CD4-positive, alpha-beta T cell (primary cell): ENCODE results near the gene SFXN3. TPM values are rescaled to one million over a fixed set of nuclear protein-coding genes. Genes with fewer than 3 reads are reported as not detected.

Experiments used
- ATAC-seq: fragments of 200-7000 bp; cut with Tn5 transposase; one replicate; pipeline ENCODE4 v1.10.0; 2022; ENCODE audit warnings: mild to moderate bottlenecking; ENCODE audit not compliant: poor library complexity
- CTCF ChIA-PET: fragments of 350-600 bp; sonication (Branson Sonifier 250); formaldehyde crosslinking; loops from one replicate; lab custom pipeline; 2021; ENCODE audit warnings: antibody characterized with exemption, inconsistent platforms; lab: Charles Lee
- POLR2A ChIA-PET: fragments of 350-600 bp; sonication (Branson Sonifier 250); formaldehyde crosslinking; loops from one replicate; lab custom pipeline; 2021; ENCODE audit warnings: antibody characterized with exemption, inconsistent platforms; lab: Charles Lee
- DNase-seq, 14 experiments: peaks; one replicate each; pipeline ENCODE4 v3.0.0-alpha.2; 2013 to 2020; ENCODE audit warnings: mixed read lengths in 2 of 14
- H3K27ac ChIP-seq, 2 donors: one replicate each; pipeline versions ENCODE4 v1.5.1 to v1.7.0; 2013; ENCODE audit warnings: low read length in 2 of 2, low read depth in 1 of 2, mild to moderate bottlenecking in 1 of 2
- H3K27me3 ChIP-seq, 2 experiments: 1 replicate in 1 of 2; 2 replicates in 1 of 2; pipeline versions ENCODE4 v1.6.1 to v1.7.0; 2013; ENCODE audit warnings: low read length in 2 of 2, control low read depth in 1 of 2, mild to moderate bottlenecking in 1 of 2, moderate library complexity in 1 of 2; ENCODE audit not compliant: insufficient read depth in 2 of 2, control insufficient read depth in 1 of 2
- H3K36me3 ChIP-seq: one replicate; pipeline ENCODE4 v1.6.1; 2013; ENCODE audit warnings: low read length, control low read depth; ENCODE audit not compliant: insufficient read depth
- H3K4me1 ChIP-seq: one replicate; pipeline ENCODE4 v1.6.1; 2013; ENCODE audit warnings: low read length, control low read depth; ENCODE audit not compliant: insufficient read depth
- H3K4me3 ChIP-seq: one replicate; pipeline ENCODE4 v1.5.1; 2013; ENCODE audit warnings: mild to moderate bottlenecking, low read length, moderate library complexity
- H3K9me3 ChIP-seq, 2 experiments: 1 replicate in 1 of 2; 2 replicates in 1 of 2; pipeline versions ENCODE4 v1.6.1 to v1.7.0; 2013; ENCODE audit warnings: low read length in 2 of 2, mild to moderate bottlenecking in 2 of 2, control low read depth in 1 of 2, moderate library complexity in 1 of 2; ENCODE audit not compliant: control insufficient read depth in 1 of 2, insufficient read depth in 1 of 2
- H3K27ac Mint-ChIP-seq: one replicate; pipeline ENCODE4 v1.8.0; 2020; ENCODE audit warnings: mixed read lengths
- H3K27me3 Mint-ChIP-seq: one replicate; pipeline ENCODE4 v1.8.0; 2021; ENCODE audit warnings: mixed read lengths
- H3K36me3 Mint-ChIP-seq: one replicate; pipeline ENCODE4 v1.8.0; 2021; ENCODE audit warnings: low read depth, mixed read lengths
- H3K4me1 Mint-ChIP-seq: one replicate; pipeline ENCODE4 v1.8.0; 2021; ENCODE audit warnings: low read depth, mixed read lengths
- H3K4me3 Mint-ChIP-seq: one replicate; pipeline ENCODE4 v1.8.0; 2020; ENCODE audit warnings: mild to moderate bottlenecking, mixed read lengths
- H3K9me3 Mint-ChIP-seq: one replicate; pipeline ENCODE4 v1.8.0; 2020; ENCODE audit warnings: mixed read lengths
- CTCF ChIP-seq: fragments of 200-600 bp; IDR thresholded peaks from one replicate; pipeline ENCODE4 v1.8.0; 2022; ENCODE audit warnings: antibody characterized with exemption, mild to moderate bottlenecking
- intact Hi-C, 2 experiments: fragments of 100-400 bp; cut with DNase I in 1 of 2; cut with micrococcal nuclease in 1 of 2; formaldehyde crosslinking; loops; one replicate each; pipeline versions ENCODE4 v1.15.1 to v1.9.0; 2023 to 2025; cut with DNase I, micrococcal nuclease
- total RNA-seq, 174 experiments: library from RNA in 2 of 174; stranded (reverse) in 2 of 174; gene quantifications; one replicate each; pipeline ENCODE4 v1.2.3 and lab custom pipeline; 2021 to 2026

The SFXN3 gene
- total RNA-seq, 2 experiments from 2014 or later, result 43.2 to 48.3 TPM

DNA sequence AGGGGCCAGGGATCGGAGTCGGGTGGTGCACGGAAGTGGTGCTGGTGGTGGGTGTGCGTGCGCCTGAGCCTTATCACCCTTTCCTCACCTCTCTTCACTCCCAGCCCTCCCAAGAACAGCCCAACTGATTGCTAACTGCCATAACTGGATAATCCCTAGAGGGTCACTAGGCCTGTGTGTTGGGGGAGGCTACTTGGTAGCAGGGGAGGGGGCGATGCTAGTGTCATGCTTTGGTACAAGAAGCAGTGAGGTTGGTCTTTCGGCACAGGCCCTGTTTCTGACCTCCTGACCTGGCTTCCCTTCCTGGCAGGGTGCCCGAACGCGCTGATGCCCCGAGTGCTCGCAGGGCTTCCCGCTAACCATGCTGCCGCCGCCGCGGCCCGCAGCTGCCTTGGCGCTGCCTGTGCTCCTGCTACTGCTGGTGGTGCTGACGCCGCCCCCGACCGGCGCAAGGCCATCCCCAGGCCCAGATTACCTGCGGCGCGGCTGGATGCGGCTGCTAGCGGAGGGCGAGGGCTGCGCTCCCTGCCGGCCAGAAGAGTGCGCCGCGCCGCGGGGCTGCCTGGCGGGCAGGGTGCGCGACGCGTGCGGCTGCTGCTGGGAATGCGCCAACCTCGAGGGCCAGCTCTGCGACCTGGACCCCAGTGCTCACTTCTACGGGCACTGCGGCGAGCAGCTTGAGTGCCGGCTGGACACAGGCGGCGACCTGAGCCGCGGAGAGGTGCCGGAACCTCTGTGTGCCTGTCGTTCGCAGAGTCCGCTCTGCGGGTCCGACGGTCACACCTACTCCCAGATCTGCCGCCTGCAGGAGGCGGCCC, 31.4 kb downstream of the SFXN3 start:
- peaks cover 38% of the 10 kb centered on the region for H3K27me3 Mint-ChIP-seq
- peaks cover 46% of the 10 kb centered on the region for H3K4me1 Mint-ChIP-seq
- peak; percentile 44 for TF ChIP-seq CTCF
- intact Hi-C loops, result loop anchor here (5.0 to 10.0 kb wide), 3 partner anchors 48 to 292 kb away; partner anchors contain the start of genes BTRC (in 1 of the 2) and SLF2 (in 1 of the 2)
- H3K4me3 Mint-ChIP-seq, result peak overlapping the region; percentile 75
- Histone ChIP-seq H3K9me3 (peaks cover 0 to 18% of the 10 kb centered on the region in 2 experiments), H3K4me1 (peaks cover 57% of the 10 kb centered on the region), H3K36me3 (no peaks in the 10 kb centered on the region), H3K27ac (no peak overlapping the region), H3K4me3 (peak overlapping the region; percentile 30), H3K27me3 (peaks cover 48% of the 10 kb centered on the region in 2 experiments)
- H3K9me3 Mint-ChIP-seq, result no peaks in the 10 kb centered on the region
- CTCF ChIA-PET, result interaction anchor here (0.8 to 5.6 kb wide), 9 partner anchors 12 to 80 kb away, joined by 3 to 45 read pairs (median 5); no protein-coding TSS in a partner anchor
- ATAC-seq (peak; percentile 43), DNase-seq (peak; percentile 21 to 82 (median 44))
- H3K36me3 Mint-ChIP-seq, result peaks cover 4% of the 10 kb centered on the region
- POLR2A ChIA-PET, result interaction anchor here (0.7 to 2.4 kb wide), 6 partner anchors 12 to 80 kb away, joined by 3 to 21 read pairs (median 4); partner anchors contain the start of genes PDZD7 and SFXN3
- peak overlapping the region; percentile 39 for H3K27ac Mint-ChIP-seq

- POLR2A ChIA-PET, result interaction anchor here (0.9 to 1.6 kb wide), 3 partner anchors 13 to 20 kb away, joined by 3 to 4 read pairs (median 3); no protein-coding TSS in a partner anchor
- peaks cover 49 to 51% of the 10 kb centered on the region in 2 experiments for H3K27me3 ChIP-seq
- Mint-ChIP-seq H3K27ac (no peak overlapping the region), H3K27me3 (peaks cover 44% of the 10 kb centered on the region), H3K36me3 (peaks cover 4% of the 10 kb centered on the region), H3K4me1 (peaks cover 52% of the 10 kb centered on the region), H3K4me3 (peak overlapping the region; percentile 71), H3K9me3 (no peaks in the 10 kb centered on the region)
- no peak for TF ChIP-seq CTCF
- ATAC-seq, result no peak
- H3K36me3 ChIP-seq, result no peaks in the 10 kb centered on the region
- peaks cover 0 to 20% of the 10 kb centered on the region in 2 experiments for H3K9me3 ChIP-seq
- intact Hi-C loops, result loop anchor here (5.0 to 10.0 kb wide), 3 partner anchors 48 to 292 kb away; partner anchors contain the start of genes BTRC (in 1 of the 2) and SLF2 (in 1 of the 2)
- H3K4me3 ChIP-seq, result peak overlapping the region; percentile 30
- H3K4me1 ChIP-seq, result peaks cover 61% of the 10 kb centered on the region
- CTCF ChIA-PET, result interaction anchor here (0.8 to 5.6 kb wide), 8 partner anchors 12 to 79 kb away, joined by 3 to 45 read pairs (median 5); no protein-coding TSS in a partner anchor
- H3K27ac ChIP-seq, result no peak overlapping the region
- DNase-seq, result no peak
Measured at GRCh38 chr10:101063050-101063525, 32.1 kb downstream of the SFXN3 start.
